Parathyroid adenoma (tissue), 2 donors: ENCODE results near the gene GPR137.

ENCODE experiments used
- H2AFZ ChIP-seq: fragments of 300-600 bp; sonication (generic); one replicate; pipeline ENCODE4 v1.7.0; 2017; ENCODE audit warnings: antibody characterized with exemption, mild to moderate bottlenecking
- H3K27ac ChIP-seq: fragments of 300-600 bp; sonication (generic); one replicate; pipeline ENCODE4 v1.7.0; 2017
- H3K27me3 ChIP-seq: fragments of 300-600 bp; sonication (generic); one replicate; pipeline ENCODE4 v1.7.0; 2017; ENCODE audit warnings: low read length; ENCODE audit not compliant: control insufficient read depth, insufficient read depth
- H3K36me3 ChIP-seq: fragments of 300-600 bp; sonication (generic); one replicate; pipeline ENCODE4 v1.7.0; 2017; ENCODE audit warnings: low read length; ENCODE audit not compliant: control insufficient read depth, insufficient read depth
- H3K4me1 ChIP-seq: fragments of 300-600 bp; sonication (generic); one replicate; pipeline ENCODE4 v1.7.0; 2017; ENCODE audit warnings: control low read depth
- H3K4me2 ChIP-seq: fragments of 300-600 bp; sonication (generic); one replicate; pipeline ENCODE4 v1.7.0; 2017; ENCODE audit warnings: low read length
- H3K4me3 ChIP-seq: fragments of 300-600 bp; sonication (generic); one replicate; pipeline ENCODE4 v1.7.0; 2017; ENCODE audit warnings: low read depth, low read length
- H3K79me2 ChIP-seq: fragments of 300-600 bp; sonication (generic); one replicate; pipeline ENCODE4 v1.7.0; 2017; ENCODE audit warnings: control low read depth
- H3K9ac ChIP-seq: fragments of 300-600 bp; sonication (generic); one replicate; pipeline ENCODE4 v1.7.0; 2017; ENCODE audit warnings: mild to moderate bottlenecking
- H3K9me3 ChIP-seq: fragments of 300-600 bp; sonication (generic); one replicate; pipeline ENCODE4 v1.7.0; 2017; ENCODE audit warnings: low read length; ENCODE audit not compliant: control insufficient read depth
- CTCF ChIP-seq: fragments of 300-600 bp; sonication (generic); IDR thresholded peaks from one replicate; pipeline ENCODE4 v1.7.0; 2017; ENCODE audit warnings: antibody characterized with exemption, mild to moderate bottlenecking
- donor health status: primary hyperparathyroidism.

The GPR137 gene

GRCh38 chr11:64249038-64249437, 36.6 kb upstream of the GPR137 start:
- H3K9me3 ChIP-seq = no peaks in the 10 kb centered on the region
- H3K36me3 ChIP-seq = no peaks in the 10 kb centered on the region
- H3K9ac ChIP-seq = no peak overlapping the region
- H3K27me3 ChIP-seq = no peaks in the 10 kb centered on the region
- H3K4me3 ChIP-seq = no peak overlapping the region
- no peak for TF ChIP-seq CTCF
- no peak overlapping the region for H3K27ac ChIP-seq
- no peak overlapping the region for H2AFZ ChIP-seq
- no peak overlapping the region for H3K4me2 ChIP-seq
- H3K79me2 ChIP-seq = no peaks in the 10 kb centered on the region
- H3K4me1 ChIP-seq = peaks cover 3% of the 10 kb centered on the region

GRCh38 chr11:64249563-64250414, 35.9 kb upstream of the GPR137 start:
- Histone ChIP-seq H3K4me2 (no peak overlapping the region), H3K9me3 (no peaks in the 10 kb centered on the region), H3K27me3 (no peaks in the 10 kb centered on the region), H3K4me1 (peaks cover 7% of the 10 kb centered on the region), H3K79me2 (no peaks in the 10 kb centered on the region), H3K36me3 (no peaks in the 10 kb centered on the region), H3K9ac (no peak overlapping the region), H3K27ac (no peak overlapping the region), H3K4me3 (no peak overlapping the region), H2AFZ (no peak overlapping the region)
- TF ChIP-seq CTCF = no peak

GRCh38 chr11:64250415-64251015, 35.1 kb upstream of the GPR137 start:
- Histone ChIP-seq H3K4me3 (no peak overlapping the region), H3K36me3 (no peaks in the 10 kb centered on the region), H3K9me3 (no peaks in the 10 kb centered on the region), H3K27ac (no peak overlapping the region), H3K27me3 (no peaks in the 10 kb centered on the region), H2AFZ (peak overlapping the region; percentile 72), H3K9ac (no peak overlapping the region), H3K79me2 (no peaks in the 10 kb centered on the region), H3K4me2 (peak overlapping the region; percentile 80), H3K4me1 (peaks cover 14% of the 10 kb centered on the region)
- TF ChIP-seq CTCF = no peak

GRCh38 chr11:64251016-64251752, 34.5 kb upstream of the GPR137 start, which contains the start of gene PLCB3:
Gene PLCB3, plus strand, starts transcription at chr11:64251530. Its CDS starts 120 bp downstream, at chr11:64251650.
- Histone ChIP-seq H3K27ac (peak within 1 kb of the TSS; percentile 27), H3K27me3 (no peaks in the 10 kb centered on the region), H3K9me3 (no peaks in the 10 kb centered on the region), H2AFZ (peak within 1 kb of the TSS; percentile 72), H3K4me1 (peaks cover 20% of the 10 kb centered on the region), H3K9ac (peak within 1 kb of the TSS; percentile 5), H3K79me2 (no peaks in the 10 kb centered on the region), H3K4me3 (peak within 1 kb of the TSS; percentile 59), H3K4me2 (peak within 1 kb of the TSS; percentile 89), H3K36me3 (no peaks in the 10 kb centered on the region)
- TF ChIP-seq CTCF = peak; percentile 51
